ENCODE measurements around the gene LAMA3. TPM values are rescaled to one million over a fixed set of nuclear protein-coding genes. Genes with fewer than 3 reads are reported as not detected.

Gene LAMA3
- total and polyA plus RNA-seq, 10 of the 15 experiments (the other 5 are each of a cell fraction or from before 2014, with no cell fraction given), result 0.37 to 6.5 (median 5.4) TPM

- Histone ChIP-seq H4K20me1 (ENCODE audit: control insufficient read depth, insufficient read depth) (no peaks in the 10 kb centered on the region), H3K27ac (ENCODE audit: control insufficient read depth, insufficient read depth) (no peak overlapping the region), H3K4me3 (no peak overlapping the region), H3K36me3 (ENCODE audit: control insufficient read depth in 2 of 2, insufficient read depth in 2 of 2, low read length in 1 of 2) (no peaks in the 10 kb centered on the region), H3K79me2 (ENCODE audit: control insufficient read depth, insufficient read depth, low read length) (no peaks in the 10 kb centered on the region), H3K9me3 (replicated peaks; ENCODE audit: control insufficient read depth, insufficient read depth, low read length) (no peaks in the 10 kb centered on the region), H3K9ac (ENCODE audit: control insufficient read depth, insufficient read depth, low read length) (no peak overlapping the region), H3K4me2 (ENCODE audit: control insufficient read depth, insufficient read depth) (no peak overlapping the region), H3K27me3 (replicated peaks in 1 of 2; ENCODE audit: control insufficient read depth in 2 of 2, insufficient read depth in 2 of 2, low read length in 1 of 2) (no peaks in the 10 kb centered on the region; a peak in 1 of 4 replicates), H3K4me1 (ENCODE audit: control insufficient read depth, insufficient read depth, low read length) (no peaks in the 10 kb centered on the region), H2AFZ (ENCODE audit: control insufficient read depth, low read depth, low read length) (0 out of 2 replicates have a peak overlapping the region, but pooled peaks have one; percentile 7)
- POLR2A ChIA-PET, result no interaction called here
- FAIRE-seq, result no peak
- in situ Hi-C loops (cut with MboI) (no loop called here), intact Hi-C loops (cut with micrococcal nuclease; ENCODE audit: unreplicated experiment) (no loop called here)
- no peak for ATAC-seq
- RAD21 ChIA-PET (ENCODE audit: unreplicated experiment), result no interaction called here
- SMC1A ChIA-PET (ENCODE audit: uncharacterized antibody, unreplicated experiment), result interaction anchor here (1.2 kb wide), 2 partner anchors 34 to 48 kb away, joined by 3 read pairs; no protein-coding TSS in a partner anchor
- TF ChIP-seq TCF7 (IDR thresholded peaks at IDR 0.05; ENCODE audit: borderline replicate concordance) (no peak), ZNF217 (IDR thresholded peaks at IDR 0.05) (no peak), RELB (IDR thresholded peaks at IDR 0.05; ENCODE audit: low read depth) (no peak), BCL3 (IDR thresholded peaks at IDR 0.05; ENCODE audit: borderline replicate concordance, insufficient read depth, low read depth, low read length, poor library complexity, severe bottlenecking) (no peak), RCOR1 (conservative IDR thresholded peaks at IDR 0.05; ENCODE audit: low read depth, low read length) (no peak), NFYA (IDR thresholded peaks at IDR 0.05; ENCODE audit: borderline replicate concordance, low read depth, low read length) (no peak), DPF2 (IDR thresholded peaks at IDR 0.05) (no peak), CHD2 (IDR thresholded peaks at IDR 0.05; ENCODE audit: borderline replicate concordance, low read depth, low read length) (no peak), SMAD1 (IDR thresholded peaks at IDR 0.05; ENCODE audit: low read depth, partially characterized antibody) (no peak), SUZ12 (IDR thresholded peaks at IDR 0.05; ENCODE audit: unreplicated experiment) (no peak), ZNF207 (IDR thresholded peaks at IDR 0.05; ENCODE audit: borderline replicate concordance) (no peak), CEBPB (IDR thresholded peaks at IDR 0.05; ENCODE audit: borderline replicate concordance in 1 of 2, low read depth in 2 of 2, low read length in 2 of 2) (no peak), E4F1 (IDR thresholded peaks at IDR 0.05; ENCODE audit: borderline replicate concordance, partially characterized antibody) (no peak), TAF1 (IDR thresholded peaks at IDR 0.05; ENCODE audit: borderline replicate concordance, low read depth, low read length) (no peak), SIX5 (IDR thresholded peaks at IDR 0.05; ENCODE audit: low read depth, low read length, severe bottlenecking) (no peak)
- BruUV-seq (replicated peaks), result no TSS peak
- DNase-seq (ENCODE audit: low read depth, low spot score), result no peak
- CTCF ChIA-PET, result no interaction called here
- WGBS (ENCODE audit: insufficient coverage, insufficient replicate concordance, low lambda C conversion rate, missing lambda C conversion rate), result 55% methylated on average over 12 of the region's 13 CpGs
Measured at GRCh38 chr18:23884681-23885375, 195.6 kb downstream of the LAMA3 start.

Data from GM12878 (cell line).